GM21360 (cell line): Measurements from ENCODE around the gene TYW1.
"Not testable (repeated sequence)": the region's sequence is repeated elsewhere in the genome, so short reads cannot be mapped to it uniquely, and the experiment has no call there.

Source experiments
- ATAC-seq: cut with Tn5 transposase; IDR thresholded peaks from one replicate; pipeline ENCODE4 v1.9.1; 2021; ENCODE audit warnings: mild to moderate bottlenecking, moderate library complexity; ENCODE audit not compliant: unreplicated experiment

The TYW1 gene

GRCh38 chr7:66996444-66997191, at the start of gene TYW1:
TYW1 (plus strand) TSS chr7:66996833; CDS start chr7:66996979, 146 bp downstream.
- peak; percentile 82 for ATAC-seq

GRCh38 chr7:66948480-66949109, 48.0 kb upstream of the TYW1 start:
- ATAC-seq, result no peak

- no peak for ATAC-seq
These were observed 46.3 kb upstream of the TYW1 start for GRCh38 chr7:66950311-66950710.

- no peak for ATAC-seq
These were observed 45.9 kb upstream of the TYW1 start for GRCh38 chr7:66950763-66951162.

GRCh38 chr7:66952343-66953043, 44.1 kb upstream of the TYW1 start:
- ATAC-seq, result no peak

- ATAC-seq, result no peak
These were observed 43.6 kb upstream of the TYW1 start for GRCh38 chr7:66953044-66953427.

GRCh38 chr7:66957595-66958290, 38.9 kb upstream of the TYW1 start:
- no peak for ATAC-seq

GRCh38 chr7:66958538-66959350, 37.9 kb upstream of the TYW1 start:
- ATAC-seq, result no peak

GRCh38 chr7:66960192-66960591, 36.4 kb upstream of the TYW1 start:
- ATAC-seq, result no peak

GRCh38 chr7:66961096-66961495, 35.5 kb upstream of the TYW1 start:
- ATAC-seq, result no peak

- ATAC-seq, result no peak
These were observed 32.2 kb upstream of the TYW1 start for GRCh38 chr7:66964411-66964810.

- ATAC-seq, result no peak
These were observed 29.6 kb upstream of the TYW1 start for GRCh38 chr7:66967029-66967428.

GRCh38 chr7:66969001-66969400, 27.6 kb upstream of the TYW1 start:
- not testable (repeated sequence) for ATAC-seq

GRCh38 chr7:66970310-66970709, 26.3 kb upstream of the TYW1 start:
- ATAC-seq, result no peak

- no peak for ATAC-seq
These were observed 21.5 kb upstream of the TYW1 start for GRCh38 chr7:66974986-66975590.

- ATAC-seq, result not testable (repeated sequence)
These were observed 18.3 kb upstream of the TYW1 start for GRCh38 chr7:66978312-66978711.

- ATAC-seq, result not testable (repeated sequence)
These were observed 17.6 kb upstream of the TYW1 start for GRCh38 chr7:66979013-66979412.

GRCh38 chr7:66980336-66980735, 16.3 kb upstream of the TYW1 start:
- ATAC-seq, result not testable (repeated sequence)

GRCh38 chr7:66989552-66989951, 7.1 kb upstream of the TYW1 start:
- not testable (repeated sequence) for ATAC-seq

GRCh38 chr7:66994051-66994450, 2.6 kb upstream of the TYW1 start:
- ATAC-seq, result not testable (repeated sequence)
